Measurements from ENCODE around the gene CREBBP. TPM values are rescaled to one million over a fixed set of nuclear protein-coding genes. Genes with fewer than 3 reads are reported as not detected.
"Not testable (repeated sequence)": the region's sequence is repeated elsewhere in the genome, so short reads cannot be mapped to it uniquely, and the experiment has no call there.

Gene CREBBP
- total and polyA plus RNA-seq, 7 donors = 7.1 to 54.9 (median 44.1) TPM

- Histone ChIP-seq H3K4me1 (peaks cover 12% of the 10 kb centered on the region), H3K27ac (no peak overlapping the region), H3K27me3 (ENCODE audit: insufficient read depth in 3 of 3, low read length in 2 of 3) (no peaks in the 10 kb centered on the region), H3K36me3 (ENCODE audit: insufficient read depth in 1 of 2, low read depth in 1 of 2) (no peaks in the 10 kb centered on the region), H3K4me3 (no peak overlapping the region), H3K9me3 (no peaks in the 10 kb centered on the region)
- ATAC-seq = no peak
- intact Hi-C loops (cut with DNase I) = no loop called here
- DNase-seq = no peak
- 82 to 98% (median 88%) methylated on average over 3 of the region's 3 CpGs for whole genome bisulfite sequencing, 3 donors
- TF ChIP-seq, protein P1, sequence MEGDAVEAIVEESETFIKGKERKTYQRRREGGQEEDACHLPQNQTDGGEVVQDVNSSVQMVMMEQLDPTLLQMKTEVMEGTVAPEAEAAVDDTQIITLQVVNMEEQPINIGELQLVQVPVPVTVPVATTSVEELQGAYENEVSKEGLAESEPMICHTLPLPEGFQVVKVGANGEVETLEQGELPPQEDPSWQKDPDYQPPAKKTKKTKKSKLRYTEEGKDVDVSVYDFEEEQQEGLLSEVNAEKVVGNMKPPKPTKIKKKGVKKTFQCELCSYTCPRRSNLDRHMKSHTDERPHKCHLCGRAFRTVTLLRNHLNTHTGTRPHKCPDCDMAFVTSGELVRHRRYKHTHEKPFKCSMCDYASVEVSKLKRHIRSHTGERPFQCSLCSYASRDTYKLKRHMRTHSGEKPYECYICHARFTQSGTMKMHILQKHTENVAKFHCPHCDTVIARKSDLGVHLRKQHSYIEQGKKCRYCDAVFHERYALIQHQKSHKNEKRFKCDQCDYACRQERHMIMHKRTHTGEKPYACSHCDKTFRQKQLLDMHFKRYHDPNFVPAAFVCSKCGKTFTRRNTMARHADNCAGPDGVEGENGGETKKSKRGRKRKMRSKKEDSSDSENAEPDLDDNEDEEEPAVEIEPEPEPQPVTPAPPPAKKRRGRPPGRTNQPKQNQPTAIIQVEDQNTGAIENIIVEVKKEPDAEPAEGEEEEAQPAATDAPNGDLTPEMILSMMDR (IDR thresholded peaks at IDR 0.05) = no peak
Observed at GRCh38 chr16:3904875-3905274, 24.4 kb upstream of the CREBBP start.

- no peaks in the 10 kb centered on the region for H3K36me3 ChIP-seq (ENCODE audit: insufficient read depth in 1 of 2, low read depth in 1 of 2)
- H3K9me3 ChIP-seq = no peaks in the 10 kb centered on the region
- 73 to 80% (median 74%) methylated on average over 10 of the region's 10 CpGs for WGBS, 3 donors
- ATAC-seq = no peak
- no peaks in the 10 kb centered on the region for H3K4me1 ChIP-seq
- intact Hi-C loops (cut with DNase I) = no loop called here
- no peak for DNase-seq
- TF ChIP-seq, protein P1 (IDR thresholded peaks at IDR 0.05) = no peak
- no peak overlapping the region for H3K4me3 ChIP-seq
- H3K27me3 ChIP-seq (ENCODE audit: insufficient read depth in 3 of 3, low read length in 2 of 3) = no peaks in the 10 kb centered on the region
- no peak overlapping the region for H3K27ac ChIP-seq
Observed at GRCh38 chr16:3890091-3890490, 9.6 kb upstream of the CREBBP start.

DNA sequence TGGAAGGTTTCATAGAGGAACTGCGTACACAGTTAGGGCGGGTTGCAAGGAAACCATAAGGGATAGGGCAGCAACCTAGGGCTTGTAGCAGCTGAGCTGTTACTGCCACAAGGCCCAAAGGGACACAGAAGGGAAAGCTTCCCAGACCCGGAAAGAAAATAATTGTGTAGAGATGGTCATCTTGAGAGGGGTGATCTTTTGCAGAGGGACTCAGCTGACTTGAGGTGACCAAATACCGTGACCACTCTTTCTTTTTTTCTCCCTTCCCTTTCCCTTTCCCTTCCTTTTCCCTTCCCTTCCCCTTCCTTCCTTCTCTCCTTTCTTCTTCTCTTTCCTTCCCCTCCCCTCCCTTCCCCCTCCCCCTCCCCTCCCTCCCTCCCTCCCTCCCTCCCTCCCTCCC, 8.5 kb upstream of the CREBBP start:
- H3K9me3 ChIP-seq = no peaks in the 10 kb centered on the region
- no peaks in the 10 kb centered on the region for H3K27me3 ChIP-seq (ENCODE audit: insufficient read depth in 3 of 3, low read length in 2 of 3)
- H3K36me3 ChIP-seq (ENCODE audit: insufficient read depth in 1 of 2, low read depth in 1 of 2) = no peaks in the 10 kb centered on the region
- TF ChIP-seq, protein P1 (IDR thresholded peaks at IDR 0.05) = no peak
- no peak overlapping the region for H3K27ac ChIP-seq
- H3K4me1 ChIP-seq = no peaks in the 10 kb centered on the region
- DNase-seq = no peak
- no peak for ATAC-seq
- no peak overlapping the region for H3K4me3 ChIP-seq
- intact Hi-C loops (cut with DNase I) = no loop called here
- 70 to 85% (median 72%) methylated on average over 4 of the region's 4 CpGs for WGBS, 3 donors

GRCh38 chr16:3885999-3886398, 5.5 kb upstream of the CREBBP start:
- ATAC-seq; DNase-seq; H3K4me3 ChIP-seq; H3K4me1 ChIP-seq; intact Hi-C loops (cut with DNase I); H3K27me3 ChIP-seq (ENCODE audit: insufficient read depth in 3 of 3, low read length in 2 of 3); H3K27ac ChIP-seq; H3K9me3 ChIP-seq; H3K36me3 ChIP-seq (ENCODE audit: insufficient read depth in 1 of 2, low read depth in 1 of 2): not testable (repeated sequence)
- 83 to 96% (median 92%) methylated on average over 4 to 5 of the region's 5 CpGs for WGBS, 3 donors

- H3K4me3 ChIP-seq = no peak overlapping the region
- intact Hi-C loops (cut with DNase I) = no loop called here
- no peaks in the 10 kb centered on the region for H3K36me3 ChIP-seq (ENCODE audit: insufficient read depth in 1 of 2, low read depth in 1 of 2)
- no peak for DNase-seq
- WGBS, 3 donors = 76 to 82% (median 80%) methylated on average over 6 of the region's 6 CpGs
- H3K9me3 ChIP-seq = no peaks in the 10 kb centered on the region
- H3K27me3 ChIP-seq (ENCODE audit: insufficient read depth in 3 of 3, low read length in 2 of 3) = no peaks in the 10 kb centered on the region
- ATAC-seq = no peak
- no peak overlapping the region for H3K27ac ChIP-seq
- TF ChIP-seq, protein P1 (IDR thresholded peaks at IDR 0.05) = no peak
- H3K4me1 ChIP-seq = no peaks in the 10 kb centered on the region
Observed at GRCh38 chr16:3884398-3884797, 3.9 kb upstream of the CREBBP start.

Measured in psoas muscle (tissue), 8 donors.